T-helper 2 cell treated with Interferon-gamma antibody and Interleukin-4, amounts not matched to agents 5 μg/mL and 100 μg/mL, for 36 hours (primary cell): ENCODE results near the gene CCDC142.

Experiments used
- DNase-seq: peaks from one replicate; pipeline ENCODE4 v3.0.0; 2021; ENCODE audit warnings: low spot score
- H3K27ac Mint-ChIP-seq: one replicate; pipeline ENCODE4 v1.8.0; 2021; ENCODE audit warnings: mild to moderate bottlenecking, mixed read lengths
- H3K27me3 Mint-ChIP-seq: one replicate; pipeline ENCODE4 v1.8.0; 2021; ENCODE audit warnings: low read depth, mixed read lengths
- H3K36me3 Mint-ChIP-seq: one replicate; pipeline ENCODE4 v1.8.0; 2021; ENCODE audit warnings: low read depth, mixed read lengths
- H3K4me1 Mint-ChIP-seq: one replicate; pipeline ENCODE4 v1.8.0; 2021; ENCODE audit warnings: low read depth, mixed read lengths
- H3K4me3 Mint-ChIP-seq: one replicate; pipeline ENCODE4 v1.8.0; 2022; ENCODE audit warnings: mild to moderate bottlenecking, moderate library complexity, mixed read lengths
- H3K9me3 Mint-ChIP-seq: one replicate; pipeline ENCODE4 v1.8.0; 2021; ENCODE audit warnings: mixed read lengths

The CCDC142 gene

DNA sequence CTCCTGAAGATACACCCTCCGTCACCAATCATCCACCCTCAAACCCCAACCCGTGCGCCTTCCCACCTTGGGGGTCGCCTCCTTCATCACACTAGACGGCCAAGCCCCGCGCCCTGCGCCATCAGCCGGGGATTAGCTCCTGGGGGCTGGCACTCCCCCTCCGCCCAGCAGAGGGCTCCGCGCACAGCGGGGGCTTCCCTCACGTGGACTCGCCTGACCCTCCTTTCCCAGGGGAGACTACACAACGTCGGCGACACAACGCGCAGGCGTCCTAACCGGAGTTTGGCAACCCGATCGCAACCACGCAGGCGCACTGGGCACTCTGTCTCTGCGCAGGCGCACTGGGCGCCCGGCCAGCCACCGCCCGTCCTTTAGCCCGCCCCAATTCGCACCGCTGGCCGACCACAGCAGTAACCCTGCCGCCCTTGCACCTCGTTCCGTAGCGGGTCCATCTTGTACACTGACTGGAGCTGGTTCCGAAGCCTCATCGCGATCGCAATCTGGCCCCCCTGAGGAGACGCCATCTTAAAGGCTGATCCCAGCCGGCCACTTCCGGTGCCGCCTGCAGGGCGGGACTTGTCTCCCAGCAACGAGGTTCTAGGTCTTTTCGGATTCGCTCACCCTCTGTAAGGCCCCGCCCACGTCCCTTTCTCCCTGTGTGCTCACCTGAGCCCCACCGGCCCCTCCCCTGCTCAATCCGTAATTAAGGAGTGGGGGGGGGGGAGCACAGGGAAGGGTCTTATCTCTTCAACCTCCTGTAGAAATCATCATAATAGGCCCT lies 24.5 kb upstream of the CCDC142 start, which contains the start of gene PCGF1:
TSS of gene PCGF1 (minus strand) at position 551 of the 781 bp plus-strand sequence. CDS start at position 524, 27 bp downstream.
- Mint-ChIP-seq H3K36me3 (peaks cover 23% of the 10 kb centered on the region), H3K27me3 (peaks cover 27% of the 10 kb centered on the region), H3K27ac (peak within 1 kb of the TSS; percentile 99), H3K4me1 (peaks cover 44% of the 10 kb centered on the region), H3K4me3 (peak within 1 kb of the TSS; percentile 96), H3K9me3 (no peaks in the 10 kb centered on the region)
- peak; percentile 97 for DNase-seq

DNA sequence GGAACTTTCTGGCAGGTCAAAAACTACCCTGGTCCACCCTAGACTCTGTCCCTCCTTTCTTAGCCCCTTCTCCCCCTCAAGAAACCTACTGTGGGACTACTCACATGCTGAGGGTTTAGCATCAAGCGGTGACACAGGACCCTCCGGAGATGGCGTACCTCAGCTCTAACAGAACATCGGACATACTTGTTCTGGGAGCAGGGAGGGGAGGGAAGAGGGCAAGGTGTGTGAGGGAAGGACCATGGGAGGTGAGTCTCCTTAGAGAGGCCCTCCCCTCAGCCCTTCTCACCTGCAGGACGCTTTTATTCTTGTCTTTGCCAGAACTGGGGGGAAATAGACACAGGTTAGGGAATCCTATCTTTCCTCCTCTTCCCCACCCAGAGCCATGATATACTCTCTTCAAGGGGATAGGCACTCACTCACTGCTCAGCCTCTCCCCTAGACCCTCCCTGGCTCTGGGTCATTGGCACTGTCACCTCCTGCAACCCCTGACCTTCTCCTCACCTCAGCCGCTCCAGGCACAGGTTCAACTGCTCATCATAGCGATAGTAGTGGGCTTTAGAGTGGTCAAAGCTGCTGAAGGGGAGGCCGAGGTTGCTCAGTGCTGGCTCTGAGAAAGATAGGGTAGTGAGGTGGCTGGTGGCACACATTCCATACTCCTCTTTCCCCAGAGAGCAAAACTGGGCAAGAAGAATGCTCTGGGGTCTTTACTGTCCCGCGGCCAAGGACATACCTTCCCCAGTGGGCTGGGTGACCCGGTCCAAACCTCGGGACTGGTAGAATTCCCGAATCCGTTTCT lies 22.8 kb upstream of the CCDC142 start:
- no peak overlapping the region for H3K27ac Mint-ChIP-seq
- H3K27me3 Mint-ChIP-seq = peaks cover 30% of the 10 kb centered on the region
- H3K36me3 Mint-ChIP-seq = peaks cover 26% of the 10 kb centered on the region
- peak overlapping the region; percentile 47 for H3K4me3 Mint-ChIP-seq
- peaks cover 41% of the 10 kb centered on the region for H3K4me1 Mint-ChIP-seq
- no peaks in the 10 kb centered on the region for H3K9me3 Mint-ChIP-seq
- DNase-seq = no peak

DNA sequence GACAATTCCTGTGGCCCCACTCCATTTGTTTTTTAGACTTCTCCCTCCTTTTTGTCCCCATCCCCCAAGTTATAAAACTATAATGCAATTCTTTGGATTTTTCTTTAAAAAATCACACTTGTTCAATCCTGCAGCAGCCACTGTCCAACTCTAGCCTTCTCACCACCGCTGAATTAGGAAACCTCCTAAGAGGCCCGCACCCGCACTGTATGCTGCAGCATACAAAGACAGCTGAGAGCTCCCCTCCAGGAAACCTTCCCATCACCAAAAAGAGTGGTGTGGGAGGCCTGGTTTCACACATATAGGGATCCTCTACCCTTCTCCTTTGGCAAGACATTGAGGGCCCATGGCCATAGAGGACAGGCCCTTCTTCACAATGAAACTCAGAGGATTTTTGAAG lies 21.8 kb upstream of the CCDC142 start:
- no peaks in the 10 kb centered on the region for H3K9me3 Mint-ChIP-seq
- H3K4me1 Mint-ChIP-seq = peaks cover 36% of the 10 kb centered on the region
- peak overlapping the region; percentile 35 for H3K4me3 Mint-ChIP-seq
- H3K27me3 Mint-ChIP-seq = peaks cover 32% of the 10 kb centered on the region
- no peak overlapping the region for H3K27ac Mint-ChIP-seq
- DNase-seq = no peak
- peaks cover 31% of the 10 kb centered on the region for H3K36me3 Mint-ChIP-seq

DNA sequence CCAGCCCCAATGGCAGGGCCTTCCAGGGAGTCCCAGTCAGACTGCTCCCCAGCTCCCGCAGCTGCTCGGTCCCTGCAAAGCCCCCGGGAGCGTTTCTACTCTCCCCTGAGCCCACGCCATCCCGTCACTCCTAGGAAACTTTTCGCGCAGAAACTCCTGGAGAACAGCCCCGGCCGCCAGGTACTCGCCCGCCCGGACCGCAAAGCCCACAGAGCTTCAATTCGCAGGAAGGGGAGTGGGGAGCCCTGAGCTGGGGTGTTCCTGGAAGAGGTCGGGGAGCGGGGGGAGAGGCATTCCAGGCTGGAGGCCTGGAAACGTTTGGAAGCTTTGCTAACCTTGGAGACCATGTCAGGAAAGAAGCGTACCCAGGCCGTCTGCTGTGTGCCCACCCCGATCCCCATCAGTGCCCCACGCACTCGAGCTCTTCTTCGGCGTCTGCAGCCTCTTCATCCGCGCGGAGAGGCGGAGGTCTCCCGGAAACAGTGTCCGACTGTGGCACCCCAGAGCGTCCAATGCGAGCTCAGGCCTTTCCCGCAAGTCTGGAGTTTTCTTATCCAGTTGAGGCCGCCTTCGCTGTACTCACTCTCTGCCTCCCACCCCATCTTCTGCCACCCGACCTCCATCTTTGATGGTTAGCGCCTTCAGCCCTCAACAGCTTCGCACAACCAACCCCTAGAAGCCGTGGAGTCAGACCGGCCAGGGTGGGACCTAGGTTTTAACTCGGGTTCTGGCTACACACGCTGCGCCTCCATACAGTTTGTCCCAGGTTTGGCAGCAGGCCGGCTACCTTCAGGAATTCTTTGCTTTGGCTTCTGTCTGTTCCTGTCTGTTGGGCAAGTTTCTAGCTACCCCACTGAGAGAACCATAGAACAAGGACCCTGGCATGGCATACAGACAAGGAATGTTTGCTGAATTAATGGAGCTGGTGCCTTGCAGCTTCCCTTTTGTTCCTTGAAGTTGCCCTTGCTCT lies 21.0 kb upstream of the CCDC142 start:
- peaks cover 31% of the 10 kb centered on the region for H3K36me3 Mint-ChIP-seq
- peaks cover 36% of the 10 kb centered on the region for H3K27me3 Mint-ChIP-seq
- H3K27ac Mint-ChIP-seq = peak overlapping the region; percentile 37

DNA sequence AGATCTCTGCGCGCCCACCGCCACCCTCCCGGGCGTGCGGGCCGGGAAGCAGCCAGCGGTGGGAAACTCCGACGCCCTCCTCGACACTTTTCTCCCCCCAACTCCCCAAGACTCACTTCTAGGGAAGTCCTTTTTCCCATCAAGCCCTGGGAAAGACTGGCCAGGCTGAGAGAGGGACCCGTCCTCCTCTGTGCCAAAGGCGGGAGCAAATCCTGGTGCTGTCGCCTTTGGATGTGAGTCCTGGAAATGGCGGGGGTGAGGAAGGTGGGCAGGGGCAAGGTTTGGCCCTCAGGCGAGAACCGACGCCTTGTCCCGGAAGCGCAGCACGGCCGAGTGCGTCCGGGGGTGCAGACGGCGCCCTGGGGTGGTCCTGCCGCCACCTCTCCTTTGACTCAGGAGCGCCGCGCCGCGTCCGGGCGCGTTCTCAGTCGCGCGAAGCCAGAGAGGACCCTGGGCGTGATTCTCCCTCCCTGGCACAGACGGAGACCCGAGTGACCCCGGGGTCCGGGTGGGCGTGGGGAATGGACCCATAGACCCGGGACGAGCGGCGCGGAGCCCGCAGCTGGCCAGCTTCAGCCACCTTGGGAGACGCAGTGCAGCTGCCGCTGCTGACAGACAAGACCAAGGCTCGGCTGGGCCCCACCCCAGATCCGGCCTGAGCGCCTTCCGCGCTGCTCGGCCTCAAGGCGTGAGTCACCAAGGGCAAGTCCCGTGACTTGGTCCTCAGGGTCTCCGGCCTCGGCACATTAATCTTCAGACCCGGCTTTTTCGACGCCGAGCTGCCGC lies 20.1 kb upstream of the CCDC142 start:
- peak; percentile 66 for DNase-seq
- Mint-ChIP-seq H3K27ac (no peak overlapping the region), H3K27me3 (peaks cover 41% of the 10 kb centered on the region), H3K9me3 (no peaks in the 10 kb centered on the region), H3K4me3 (peak overlapping the region; percentile 74), H3K4me1 (peaks cover 38% of the 10 kb centered on the region), H3K36me3 (peaks cover 31% of the 10 kb centered on the region)

More for the DNA sequence above, 21.0 kb upstream of the CCDC142 start:
- H3K4me1 Mint-ChIP-seq = peaks cover 40% of the 10 kb centered on the region
- no peak for DNase-seq
- H3K4me3 Mint-ChIP-seq = peak overlapping the region; percentile 74
- no peaks in the 10 kb centered on the region for H3K9me3 Mint-ChIP-seq

DNA sequence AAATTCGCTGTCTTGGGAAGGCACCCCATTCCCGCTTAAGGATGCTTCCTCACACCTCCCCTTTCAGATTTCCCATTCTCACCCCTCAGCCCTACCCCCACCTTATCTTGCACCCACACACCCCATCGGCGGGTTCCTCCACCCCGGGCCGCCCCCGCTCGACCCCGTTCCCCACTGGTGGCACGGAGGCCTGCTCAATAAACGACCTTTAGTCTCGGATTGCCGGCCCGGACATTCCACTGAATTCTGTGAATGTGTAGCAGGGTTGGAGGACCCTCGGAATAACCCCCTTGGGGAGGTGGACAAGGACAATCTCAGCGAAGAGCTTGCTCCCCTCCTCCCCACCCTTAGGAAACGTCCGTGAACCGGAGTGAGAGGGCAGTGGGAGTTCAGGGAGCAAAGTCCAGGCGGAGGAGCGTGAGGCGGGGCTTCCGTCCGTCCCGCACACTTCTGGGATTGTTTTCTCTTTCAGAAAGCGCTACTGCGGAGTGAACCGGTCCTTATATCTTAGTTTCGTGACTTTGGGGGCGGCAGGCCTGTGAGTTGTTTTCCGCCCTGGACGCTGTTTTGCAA lies 19.4 kb upstream of the CCDC142 start:
- Mint-ChIP-seq H3K27ac (no peak overlapping the region), H3K9me3 (no peaks in the 10 kb centered on the region), H3K27me3 (peaks cover 47% of the 10 kb centered on the region), H3K4me1 (peaks cover 38% of the 10 kb centered on the region), H3K36me3 (peaks cover 29% of the 10 kb centered on the region), H3K4me3 (peak overlapping the region; percentile 74)
- DNase-seq = no peak

DNA sequence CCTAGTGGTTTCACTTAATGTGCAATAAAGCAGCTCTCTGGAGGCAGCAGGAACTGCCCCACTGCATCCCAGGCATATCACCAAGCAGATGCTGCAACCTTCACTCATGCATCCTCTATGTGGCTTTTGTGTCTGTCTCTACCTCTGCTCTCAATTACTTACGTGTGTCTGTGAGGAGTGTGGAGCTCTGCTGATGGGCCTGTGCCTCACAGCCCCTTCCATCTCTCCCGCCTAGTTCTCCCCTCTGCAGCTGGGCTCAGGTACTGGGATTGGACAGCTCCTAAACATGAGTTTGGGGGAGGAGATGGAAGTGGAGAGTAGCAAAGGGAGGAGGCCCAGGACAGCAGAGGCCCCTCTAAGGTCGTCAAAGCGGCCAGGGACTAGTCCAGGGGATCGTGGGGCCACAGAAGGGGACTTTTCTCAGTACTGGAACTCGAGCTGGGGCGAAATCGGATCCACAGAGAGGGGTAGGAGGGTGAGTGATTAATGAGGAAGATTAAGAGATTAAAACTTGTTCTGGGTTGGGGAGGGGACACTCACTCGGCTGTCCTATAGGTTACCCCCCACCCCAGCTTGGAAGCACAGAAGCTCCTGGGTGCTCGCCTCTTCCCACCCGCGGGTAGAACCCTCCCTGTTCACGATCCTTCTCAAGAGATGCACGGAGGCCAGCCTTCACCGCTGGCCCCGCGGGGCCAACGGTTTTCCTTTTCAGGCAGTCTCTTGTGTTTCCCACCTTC lies 18.7 kb upstream of the CCDC142 start:
- peak overlapping the region; percentile 47 for H3K4me3 Mint-ChIP-seq
- H3K4me1 Mint-ChIP-seq = peaks cover 33% of the 10 kb centered on the region
- no peak overlapping the region for H3K27ac Mint-ChIP-seq
- DNase-seq = no peak
- no peaks in the 10 kb centered on the region for H3K9me3 Mint-ChIP-seq
- H3K36me3 Mint-ChIP-seq = peaks cover 25% of the 10 kb centered on the region
- H3K27me3 Mint-ChIP-seq = peaks cover 47% of the 10 kb centered on the region

DNA sequence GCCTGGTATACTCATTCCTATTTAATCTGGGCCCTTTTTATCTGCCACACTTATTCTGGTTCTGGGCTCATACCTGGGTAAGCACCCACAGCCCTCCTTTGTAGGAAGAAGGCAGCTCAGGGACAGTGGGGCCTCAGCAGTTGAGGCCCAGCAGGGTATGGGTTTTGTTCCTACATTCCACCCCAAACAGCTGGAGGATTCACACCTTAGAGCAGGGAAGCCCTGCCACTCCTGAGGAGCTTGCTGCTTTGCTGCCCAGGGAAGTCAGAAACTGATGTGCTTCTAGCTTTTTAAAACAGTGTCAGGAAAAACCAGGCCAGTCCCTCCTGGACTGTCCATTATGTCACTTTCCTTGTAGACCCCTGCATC lies 17.8 kb upstream of the CCDC142 start:
- H3K4me1 Mint-ChIP-seq = peaks cover 29% of the 10 kb centered on the region
- H3K4me3 Mint-ChIP-seq = no peak overlapping the region
- no peaks in the 10 kb centered on the region for H3K9me3 Mint-ChIP-seq
- H3K27me3 Mint-ChIP-seq = peaks cover 47% of the 10 kb centered on the region
- no peak for DNase-seq
- no peak overlapping the region for H3K27ac Mint-ChIP-seq
- H3K36me3 Mint-ChIP-seq = peaks cover 21% of the 10 kb centered on the region

DNA sequence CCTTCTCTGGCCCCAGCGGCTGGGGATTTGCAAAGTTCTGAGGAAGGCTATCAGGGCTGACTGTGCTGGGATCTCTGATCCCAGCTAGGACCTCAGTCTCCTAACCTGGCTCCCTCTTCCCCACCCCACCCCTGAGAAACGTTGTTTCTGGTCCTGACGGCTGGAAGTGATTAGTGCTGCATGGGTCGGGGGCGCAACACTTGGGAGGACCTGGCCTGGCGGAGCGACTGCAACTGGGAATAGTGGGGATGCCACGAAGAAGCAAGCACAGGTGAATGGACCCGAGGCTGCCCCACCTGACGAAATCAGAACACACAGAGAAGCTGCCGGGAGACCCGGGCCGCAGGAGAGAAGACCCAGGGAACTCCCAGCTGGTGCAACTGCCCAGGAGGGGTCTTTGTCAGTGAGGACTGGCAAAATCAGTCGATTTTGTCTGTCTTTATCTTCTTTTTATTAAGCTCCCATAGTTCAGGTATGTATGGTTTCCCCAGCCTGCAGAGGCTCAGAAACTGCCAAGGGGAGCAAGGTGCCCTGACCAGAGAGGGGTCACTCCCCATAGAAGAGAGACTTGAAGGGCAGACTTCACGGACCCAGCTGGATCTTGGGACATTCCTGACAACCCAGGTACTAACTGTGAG lies 17.3 kb upstream of the CCDC142 start:
- H3K4me3 Mint-ChIP-seq = peak overlapping the region; percentile 29
- peaks cover 27% of the 10 kb centered on the region for H3K4me1 Mint-ChIP-seq
- no peak for DNase-seq
- H3K27ac Mint-ChIP-seq = no peak overlapping the region
- H3K9me3 Mint-ChIP-seq = no peaks in the 10 kb centered on the region
- peaks cover 16% of the 10 kb centered on the region for H3K36me3 Mint-ChIP-seq
- peaks cover 47% of the 10 kb centered on the region for H3K27me3 Mint-ChIP-seq

DNA sequence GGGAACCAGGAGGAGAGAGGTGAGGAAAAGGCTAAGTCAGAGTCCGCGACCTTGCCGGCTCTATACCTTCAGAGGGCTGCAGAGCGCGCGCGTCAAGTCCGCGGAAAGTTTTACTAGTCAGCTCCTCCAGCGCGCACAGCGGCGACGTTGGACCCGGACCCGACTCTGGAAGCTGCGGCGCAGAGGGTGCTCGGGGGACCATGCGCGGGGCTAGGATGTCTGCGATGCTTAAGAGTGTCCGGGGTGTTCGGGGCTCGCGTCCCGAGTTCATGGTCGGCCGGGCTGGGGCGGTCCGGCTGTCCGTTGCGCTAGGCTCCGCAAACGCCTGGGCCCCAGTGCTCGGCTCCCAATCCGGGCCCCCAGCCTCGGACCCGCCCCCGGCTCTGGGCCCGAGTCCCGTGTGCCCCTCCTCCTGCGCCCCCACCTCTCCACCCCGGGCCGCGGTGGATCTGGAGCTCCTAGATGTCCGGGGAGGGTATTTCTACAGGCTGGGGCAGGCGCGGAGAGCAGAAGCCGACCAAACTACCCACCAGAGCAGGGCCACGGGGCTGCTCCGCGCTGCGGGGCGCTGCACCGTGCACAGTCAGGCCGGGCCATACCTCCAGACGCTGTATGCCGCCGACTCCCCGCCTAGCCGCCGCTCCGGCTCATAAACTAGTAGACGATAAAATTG lies 16.6 kb upstream of the CCDC142 start, which contains the start of gene LBX2:
TSS of gene LBX2 (minus strand) at position 337 of the 673 bp plus-strand sequence. CDS start at position 271, 66 bp downstream.
- H3K9me3 Mint-ChIP-seq = no peaks in the 10 kb centered on the region
- H3K4me3 Mint-ChIP-seq = peak within 1 kb of the TSS; percentile 93
- peaks cover 11% of the 10 kb centered on the region for H3K36me3 Mint-ChIP-seq
- H3K27me3 Mint-ChIP-seq = peaks cover 47% of the 10 kb centered on the region
- H3K27ac Mint-ChIP-seq = peak within 1 kb of the TSS; percentile 73
- DNase-seq = peak; percentile 38
- H3K4me1 Mint-ChIP-seq = peaks cover 21% of the 10 kb centered on the region

DNA sequence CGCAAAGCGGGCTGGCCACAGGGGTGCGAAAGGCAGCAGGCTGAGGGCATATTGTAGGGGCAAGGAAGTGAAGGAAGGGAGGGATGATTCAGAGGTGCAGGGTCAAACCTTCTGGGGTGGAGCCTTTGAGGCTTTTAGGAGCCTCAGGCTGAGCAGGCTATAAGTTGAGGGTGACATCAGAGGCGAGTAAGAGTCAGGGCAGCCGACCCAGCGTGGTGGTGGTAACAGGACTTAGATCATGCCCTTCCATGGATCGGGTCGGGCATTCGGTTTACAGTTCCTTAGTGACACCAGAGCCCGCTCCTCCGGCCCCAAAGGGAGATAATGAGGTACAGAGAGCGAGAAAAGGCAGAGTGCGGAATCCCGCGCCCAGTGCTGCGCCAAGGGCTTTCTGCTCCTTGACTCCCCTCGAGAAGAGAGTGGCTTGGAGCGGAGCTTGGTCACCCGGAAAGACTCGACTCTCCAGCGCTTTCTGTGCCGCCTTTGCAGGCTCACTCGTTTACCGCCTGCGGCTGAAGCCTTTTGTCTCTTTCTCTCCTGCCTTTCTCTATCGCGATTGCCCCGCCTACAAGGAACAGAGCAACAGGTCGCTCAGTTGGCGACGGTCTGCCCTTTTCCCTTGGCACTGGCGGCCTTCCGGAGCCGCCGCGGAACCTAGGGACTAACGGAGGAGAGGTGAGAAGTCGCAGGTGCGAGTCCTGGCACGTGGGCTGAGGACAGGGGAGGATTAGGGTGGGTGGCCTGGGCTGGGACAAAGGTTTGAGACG lies 15.9 kb upstream of the CCDC142 start:
- Mint-ChIP-seq H3K27me3 (peaks cover 47% of the 10 kb centered on the region), H3K36me3 (peaks cover 14% of the 10 kb centered on the region), H3K4me3 (peak overlapping the region; percentile 93), H3K27ac (peak overlapping the region; percentile 73), H3K9me3 (no peaks in the 10 kb centered on the region), H3K4me1 (peaks cover 16% of the 10 kb centered on the region)
- peak; percentile 50 for DNase-seq
